Spleen (tissue), 7 donors: ENCODE results near the gene HEBP1.

Source experiments
- CTCF ChIP-seq, 11 experiments: fragments of 200-600 bp in 7 of 11; fragments of 450-650 bp in 4 of 11; sonication (generic) in 4 of 11; IDR thresholded peaks in 8 of 11; conservative IDR thresholded peaks in 3 of 11; 1 replicate in 7 of 11; 2 replicates in 4 of 11; pipeline versions ENCODE4 v1.4.0 to v1.8.0; 2016 to 2021; ENCODE audit warnings: antibody characterized with exemption in 11 of 11, inconsistent platforms in 4 of 11, mild to moderate bottlenecking in 1 of 11
- POLR2A ChIP-seq, 3 donors: fragments of 450-650 bp; IDR thresholded peaks; one replicate each; pipeline ENCODE4 v1.5.1; 2017; ENCODE audit warnings: antibody characterized with exemption in 3 of 3, mild to moderate bottlenecking in 1 of 3
- POLR2AphosphoS5 ChIP-seq, 3 donors: sonication (generic); formaldehyde crosslinking; IDR thresholded peaks; one replicate each; pipeline ENCODE4 v1.5.1; 2017; ENCODE audit warnings: antibody characterized with exemption in 3 of 3
- donor health status: DM: no; HTN: no; CAD: no; lungs with moderate emphysema.
- donor health status: DM: no; HTN: no; CAD: no.
- donor health status: DM: no; HTN: no; CAD: no.

GRCh38 chr12:12986775-12987331 lies 13.2 kb downstream of the HEBP1 start:
- TF ChIP-seq CTCF (IDR thresholded peaks at IDR 0.05 in 8 of 11, conservative IDR thresholded peaks at IDR 0.05 in 3 of 11) = no peak
- TF ChIP-seq POLR2AphosphoS5 (IDR thresholded peaks at IDR 0.05) = no peak
- no peak for TF ChIP-seq POLR2A (IDR thresholded peaks at IDR 0.05)
